D721Med (cell line): ENCODE data around the gene POU3F2.
A peak's percentile ranks its signal among the peaks of the same experiment; 100 is the strongest.

Source experiments
- DNase-seq: peaks from one replicate; pipeline ENCODE4 v3.0.0; 2011; ENCODE audit warnings: low spot score; ENCODE audit not compliant: insufficient read length
- FAIRE-seq: peaks from 2 replicates; lab custom pipeline; 2011; peaks lifted over from hg19 to GRCh38; lab: Jason Lieb, UNC
- CTCF ChIP-seq: IDR thresholded peaks from 2 replicates; pipeline ENCODE4 v1.5.1; 2012; ENCODE audit warnings: mild to moderate bottlenecking, control low read depth; ENCODE audit not compliant: insufficient read depth; ENCODE audit errors: missing control alignments

Gene POU3F2

DNA sequence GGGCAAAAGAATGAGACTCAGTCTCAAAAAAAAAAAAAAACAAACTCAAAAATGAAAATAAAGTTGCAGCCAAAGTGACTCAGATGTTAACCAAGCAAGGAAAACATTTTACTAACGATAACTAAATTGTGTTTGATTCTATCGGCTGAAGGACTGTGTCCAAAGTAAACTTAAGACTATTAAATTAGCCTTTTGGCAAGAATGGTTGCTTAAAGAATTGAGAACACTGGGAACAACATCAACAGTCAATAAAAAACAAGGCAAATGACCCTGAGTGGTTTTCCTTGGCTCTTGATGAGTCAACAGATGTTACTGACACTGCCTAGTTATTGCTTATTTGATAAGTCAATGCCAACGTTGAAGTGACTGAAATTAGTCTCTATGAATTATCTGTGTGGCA lies 36.7 kb downstream of the POU3F2 start:
- no peak for FAIRE-seq
- no peak for DNase-seq
- TF ChIP-seq CTCF = no peak

DNA sequence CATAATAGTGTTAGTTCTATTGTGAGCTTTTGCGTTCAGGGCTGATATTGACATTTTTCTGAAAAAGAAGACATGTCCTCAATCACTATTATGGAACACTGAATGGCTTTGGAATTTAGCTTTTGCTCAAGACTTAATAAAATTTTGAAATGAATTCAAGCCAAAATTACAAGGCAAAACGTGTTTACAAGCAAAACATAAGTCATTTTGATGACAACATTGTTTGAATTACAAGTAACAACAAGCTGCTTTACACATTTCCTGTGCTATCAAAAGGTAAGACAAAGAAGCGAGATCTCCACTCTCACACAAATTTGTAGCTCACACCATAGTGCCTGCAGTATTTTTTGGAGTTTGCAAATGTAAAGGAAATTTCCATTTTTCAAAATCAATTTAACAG lies 37.4 kb downstream of the POU3F2 start:
- no peak for TF ChIP-seq CTCF
- FAIRE-seq (peak; percentile 32), DNase-seq (no peak)

- DNase-seq (no peak), FAIRE-seq (no peak)
- TF ChIP-seq CTCF = no peak
Measured at GRCh38 chr6:98875375-98875774, 41.0 kb downstream of the POU3F2 start.

DNA sequence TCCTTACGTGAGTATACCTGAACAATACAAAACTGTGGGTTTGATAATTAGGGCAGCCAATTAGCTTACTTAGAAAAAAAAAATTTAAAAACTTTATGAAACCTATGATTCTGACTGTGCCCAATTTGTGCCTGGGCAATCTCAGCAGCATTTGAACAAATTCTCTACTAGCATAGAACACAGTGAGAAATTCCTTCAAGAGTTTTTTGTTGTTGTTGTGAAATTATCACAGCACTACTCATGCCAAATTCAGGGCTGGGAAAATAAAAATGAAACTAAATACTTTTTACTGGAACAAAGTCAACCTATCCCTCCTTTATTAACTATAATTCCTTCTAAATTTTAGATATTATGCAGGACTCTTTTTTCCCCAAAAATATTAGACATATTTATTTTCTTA lies 42.9 kb downstream of the POU3F2 start:
- no peak for FAIRE-seq
- DNase-seq = no peak
- TF ChIP-seq CTCF = no peak

- DNase-seq = no peak
- TF ChIP-seq CTCF = no peak
- no peak for FAIRE-seq
Measured at GRCh38 chr6:98880486-98880885, 46.1 kb downstream of the POU3F2 start.

GRCh38 chr6:98885330-98885729 lies 51.0 kb downstream of the POU3F2 start:
- no peak for TF ChIP-seq CTCF
- no peak for FAIRE-seq
- no peak for DNase-seq

GRCh38 chr6:98887650-98888049 lies 53.3 kb downstream of the POU3F2 start:
- DNase-seq (no peak), FAIRE-seq (no peak)
- no peak for TF ChIP-seq CTCF
